Caki2 (cell line): ENCODE results near the gene FXN. TPM values are rescaled to one million over a fixed set of nuclear protein-coding genes. Genes with fewer than 3 reads are reported as not detected.

Experiments used
- DNase-seq: peaks from one replicate; pipeline ENCODE4 v3.0.0-alpha.2; 2015; ENCODE audit warnings: low read depth
- in situ Hi-C: cut with HindIII; loops from 2 replicates; pipeline ENCODE4 v1.10.0; 2016; ENCODE audit warnings: low sequenced_read_pairs, low pct_unique_long_range_greater_than_20kb, mixed read lengths
- total RNA-seq: library from RNA; depleted of rRNA; stranded (reverse); fragments of >200 nt; shearing (Covaris generic); gene quantifications from 2 replicates; pipeline ENCODE4 v1.2.3, GENCODE V29; 2014; ENCODE audit warnings: low replicate concordance

Gene FXN
- total RNA-seq, 1 experiment from 2014 or later = 2.8 TPM

- no peak for DNase-seq
- in situ Hi-C loops = no loop called here
These were observed 20.8 kb downstream of the FXN start for GRCh38 chr9:69056191-69056815.

- no peak for DNase-seq
- in situ Hi-C loops = no loop called here
These were observed 22.5 kb downstream of the FXN start for GRCh38 chr9:69058101-69058500.

DNA sequence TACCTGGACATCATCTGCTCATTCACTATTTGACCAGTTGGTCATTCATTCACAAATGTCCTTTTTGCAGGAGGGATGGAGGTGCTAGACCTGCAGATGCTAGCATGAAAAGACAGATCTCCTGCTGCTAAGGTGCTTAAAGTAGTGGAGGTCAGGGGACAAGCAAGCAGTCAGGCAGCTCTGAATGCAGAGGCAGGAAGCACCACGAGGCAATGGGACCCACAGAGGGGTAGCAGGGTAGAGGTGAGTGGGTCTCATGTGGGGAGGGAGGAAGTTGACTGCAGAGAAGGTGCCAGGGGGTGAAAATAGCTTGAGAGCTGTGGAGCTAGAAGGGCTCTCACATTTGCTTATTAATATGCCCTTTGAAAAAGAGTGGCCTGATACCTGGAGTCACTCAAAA, 25.2 kb downstream of the FXN start:
- in situ Hi-C loops = no loop called here
- no peak for DNase-seq

- DNase-seq = no peak
- in situ Hi-C loops = no loop called here
These were observed 26.6 kb downstream of the FXN start for GRCh38 chr9:69062195-69062594.

- in situ Hi-C loops = no loop called here
- DNase-seq = no peak
These were observed 28.3 kb downstream of the FXN start for GRCh38 chr9:69063839-69064238.

DNA sequence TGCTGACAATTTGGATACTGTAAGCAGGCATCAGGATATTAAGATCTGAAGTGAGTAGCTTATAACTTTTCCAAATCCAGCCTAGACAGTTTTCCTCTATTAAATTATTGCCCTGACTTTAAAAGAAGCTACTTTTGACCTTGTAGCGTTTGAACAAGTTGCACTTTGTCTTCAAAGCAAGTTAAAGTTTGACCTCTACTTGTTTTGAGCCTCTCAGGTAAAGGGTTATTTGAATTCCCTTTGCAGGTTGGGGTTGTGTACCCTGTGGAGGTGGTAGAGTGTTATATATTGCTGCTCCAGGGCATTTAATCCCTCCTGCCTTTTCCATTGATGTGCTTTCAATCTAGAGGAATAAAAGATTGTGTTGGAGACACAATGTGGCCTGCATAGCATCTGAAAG, 30.1 kb downstream of the FXN start:
- no peak for DNase-seq
- in situ Hi-C loops = no loop called here

GRCh38 chr9:69066955-69067354, 31.4 kb downstream of the FXN start:
- no peak for DNase-seq
- in situ Hi-C loops = no loop called here

- no peak for DNase-seq
- in situ Hi-C loops = no loop called here
These were observed 34.6 kb downstream of the FXN start for GRCh38 chr9:69070201-69070600.

DNA sequence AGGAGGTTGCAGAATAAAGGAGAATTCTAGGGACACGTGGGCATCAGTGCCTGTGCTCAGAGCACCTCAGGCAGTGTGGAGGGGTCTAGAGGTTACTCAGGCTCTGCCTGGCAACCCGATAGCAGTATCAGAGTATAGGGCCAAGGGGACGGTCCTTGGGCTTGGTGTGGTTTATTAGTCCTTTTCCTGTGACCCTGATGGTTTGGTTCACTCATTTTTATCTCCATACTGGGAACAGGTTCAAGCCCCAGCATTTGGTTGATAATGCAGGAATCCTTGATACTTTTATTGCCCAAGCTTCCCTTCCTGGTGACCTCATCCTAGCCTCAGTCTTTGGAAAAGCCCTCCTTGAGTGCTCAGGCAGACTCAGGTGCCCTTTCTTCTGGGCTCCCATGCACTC, 35.5 kb downstream of the FXN start:
- DNase-seq = no peak
- in situ Hi-C loops = no loop called here

DNA sequence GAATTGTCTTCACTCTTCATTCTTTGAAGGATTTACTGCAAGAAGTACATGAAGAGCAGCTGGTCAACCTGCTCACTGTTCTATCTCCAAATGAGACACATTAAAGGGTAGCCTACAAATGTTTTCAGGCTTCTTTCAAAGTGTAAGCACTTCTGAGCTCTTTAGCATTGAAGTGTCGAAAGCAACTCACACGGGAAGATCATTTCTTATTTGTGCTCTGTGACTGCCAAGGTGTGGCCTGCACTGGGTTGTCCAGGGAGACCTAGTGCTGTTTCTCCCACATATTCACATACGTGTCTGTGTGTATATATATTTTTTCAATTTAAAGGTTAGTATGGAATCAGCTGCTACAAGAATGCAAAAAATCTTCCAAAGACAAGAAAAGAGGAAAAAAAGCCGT, 37.6 kb downstream of the FXN start:
- in situ Hi-C loops = no loop called here
- DNase-seq = no peak

DNA sequence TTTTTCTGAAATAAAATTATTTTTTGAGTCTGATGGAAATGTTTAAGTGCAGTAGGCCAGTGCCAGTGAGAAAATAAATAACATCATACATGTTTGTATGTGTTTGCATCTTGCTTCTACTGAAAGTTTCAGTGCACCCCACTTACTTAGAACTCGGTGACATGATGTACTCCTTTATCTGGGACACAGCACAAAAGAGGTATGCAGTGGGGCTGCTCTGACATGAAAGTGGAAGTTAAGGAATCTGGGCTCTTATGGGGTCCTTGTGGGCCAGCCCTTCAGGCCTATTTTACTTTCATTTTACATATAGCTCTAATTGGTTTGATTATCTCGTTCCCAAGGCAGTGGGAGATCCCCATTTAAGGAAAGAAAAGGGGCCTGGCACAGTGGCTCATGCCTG, 39.2 kb downstream of the FXN start:
- in situ Hi-C loops = no loop called here
- no peak for DNase-seq

DNA sequence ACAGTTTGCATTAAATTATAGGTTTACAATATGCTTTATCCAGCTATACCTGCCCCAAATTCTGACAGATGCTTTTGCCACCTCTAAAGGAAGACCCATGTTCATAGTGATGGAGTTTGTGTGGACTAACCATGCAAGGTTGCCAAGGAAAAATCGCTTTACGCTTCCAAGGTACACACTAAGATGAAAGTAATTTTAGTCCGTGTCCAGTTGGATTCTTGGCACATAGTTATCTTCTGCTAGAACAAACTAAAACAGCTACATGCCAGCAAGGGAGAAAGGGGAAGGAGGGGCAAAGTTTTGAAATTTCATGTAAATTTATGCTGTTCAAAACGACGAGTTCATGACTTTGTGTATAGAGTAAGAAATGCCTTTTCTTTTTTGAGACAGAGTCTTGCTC, 41.0 kb downstream of the FXN start:
- in situ Hi-C loops = no loop called here
- DNase-seq = no peak

DNA sequence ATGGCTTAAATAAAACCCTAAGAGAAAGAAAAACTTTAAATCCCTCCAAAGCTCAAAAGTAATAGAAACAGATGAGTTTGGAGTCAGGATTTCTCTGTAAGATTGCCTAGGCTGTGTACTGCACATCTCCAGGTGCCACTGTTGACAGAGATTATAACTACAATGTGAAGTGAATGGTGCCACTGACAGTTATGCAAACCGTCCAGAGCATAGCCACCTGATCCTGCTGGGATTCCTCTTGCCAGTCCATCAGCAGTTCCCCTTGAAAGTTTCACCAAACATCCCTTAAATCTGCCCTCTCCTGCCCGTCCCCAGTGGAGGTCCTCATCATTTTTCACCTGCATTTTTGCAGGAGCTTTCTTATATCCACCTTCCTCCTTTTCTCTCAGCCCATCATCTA, 42.5 kb downstream of the FXN start:
- in situ Hi-C loops = no loop called here
- DNase-seq = no peak

GRCh38 chr9:69078581-69078980, 43.0 kb downstream of the FXN start:
- in situ Hi-C loops = no loop called here
- DNase-seq = no peak

- in situ Hi-C loops = no loop called here
- DNase-seq = no peak
These were observed 43.6 kb downstream of the FXN start for GRCh38 chr9:69079186-69079585.

- no peak for DNase-seq
- in situ Hi-C loops = no loop called here
These were observed 45.7 kb downstream of the FXN start for GRCh38 chr9:69081261-69081660.

DNA sequence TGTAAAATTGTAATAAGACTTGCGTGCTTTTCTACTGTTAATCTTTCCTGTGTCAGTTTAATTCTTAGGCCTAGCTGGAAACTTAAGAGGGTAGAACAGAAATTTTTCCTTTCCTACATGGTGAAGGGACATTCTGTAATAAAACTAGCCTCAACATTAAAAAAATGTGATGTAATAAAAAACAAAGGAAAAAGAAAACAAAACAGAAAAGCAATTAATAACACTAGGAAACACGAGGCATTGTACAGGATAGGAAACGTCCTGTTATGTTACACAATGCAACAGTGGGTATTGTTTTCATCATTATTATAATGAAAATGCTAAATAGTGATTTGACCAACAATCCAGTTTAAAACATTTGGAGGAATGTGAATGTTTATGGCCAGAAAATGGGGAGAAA, 47.8 kb downstream of the FXN start:
- DNase-seq = no peak
- in situ Hi-C loops = no loop called here

GRCh38 chr9:69085569-69086283, 50.2 kb downstream of the FXN start:
- DNase-seq = no peak

DNA sequence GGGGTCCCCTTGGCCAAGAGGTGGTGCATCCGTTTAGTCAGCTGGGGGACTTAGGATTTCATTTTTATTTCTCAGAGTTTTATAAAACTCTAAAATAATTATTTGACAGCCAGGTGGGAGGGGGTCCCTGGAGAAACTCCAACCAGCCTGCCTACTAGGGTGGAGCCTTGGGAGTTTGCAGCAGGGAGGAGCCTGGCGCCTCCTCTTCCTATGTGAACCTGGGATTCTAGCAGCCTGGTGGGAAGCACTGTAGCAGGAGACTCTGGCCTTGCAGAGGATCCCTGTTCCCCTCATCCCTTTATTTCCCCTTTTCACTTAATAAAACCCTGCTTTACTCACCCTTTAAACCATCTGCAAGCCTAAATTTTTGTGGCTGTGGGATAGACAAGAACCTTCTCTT, 50.8 kb downstream of the FXN start:
- in situ Hi-C loops = no loop called here
- no peak for DNase-seq

More at GRCh38 chr9:69085569-69086283, 50.2 kb downstream of the FXN start:
- in situ Hi-C loops = no loop called here

DNA sequence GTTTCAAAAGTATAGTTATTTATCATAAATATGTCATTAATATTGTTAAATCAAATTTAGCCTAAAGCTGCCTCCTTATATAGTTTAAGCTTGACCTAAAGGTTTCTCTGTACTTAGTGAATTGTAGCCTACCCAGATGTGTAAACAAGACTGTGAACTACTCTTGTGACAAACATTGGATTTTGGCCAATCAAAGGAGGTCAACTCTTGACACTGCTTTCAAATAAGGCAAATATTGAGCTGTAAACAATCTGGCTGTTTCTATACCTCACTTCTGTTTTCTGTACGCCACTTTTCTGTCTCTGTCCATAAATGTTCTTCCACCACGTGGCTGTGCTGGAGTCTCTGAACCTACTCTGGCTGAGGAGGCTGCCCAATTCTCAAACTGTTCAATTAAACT, 51.2 kb downstream of the FXN start:
- in situ Hi-C loops = no loop called here
- DNase-seq = no peak
